Activated CD4-positive, alpha-beta memory T cell treated with anti-CD3 and anti-CD28 coated beads for 36 hours (primary cell): ENCODE data around the gene POLD2. TPM values are rescaled to one million over a fixed set of nuclear protein-coding genes. Genes with fewer than 3 reads are reported as not detected.
A peak's percentile ranks its signal among the peaks of the same experiment; 100 is the strongest.

Experiments used
- CTCF ChIA-PET: fragments of 350-600 bp; sonication (Branson Sonifier 250); formaldehyde crosslinking; loops from one replicate; lab custom pipeline; 2021; ENCODE audit warnings: antibody characterized with exemption, inconsistent platforms; lab: Charles Lee
- POLR2A ChIA-PET: fragments of 350-600 bp; sonication (Branson Sonifier 250); formaldehyde crosslinking; loops from one replicate; lab custom pipeline; 2021; ENCODE audit warnings: antibody characterized with exemption; lab: Charles Lee
- DNase-seq: peaks from one replicate; pipeline ENCODE4 v3.0.0-alpha.2; 2020
- H3K27ac Mint-ChIP-seq: one replicate; pipeline ENCODE4 v1.8.0; 2021; ENCODE audit warnings: mixed read lengths
- H3K27me3 Mint-ChIP-seq: one replicate; pipeline ENCODE4 v1.8.0; 2021; ENCODE audit warnings: mixed read lengths
- H3K36me3 Mint-ChIP-seq: one replicate; pipeline ENCODE4 v1.8.0; 2021; ENCODE audit warnings: mixed read lengths
- H3K4me1 Mint-ChIP-seq: one replicate; pipeline ENCODE4 v1.8.0; 2021; ENCODE audit warnings: low read depth, mixed read lengths
- H3K4me3 Mint-ChIP-seq: one replicate; pipeline ENCODE4 v1.8.0; 2021; ENCODE audit warnings: mild to moderate bottlenecking, mixed read lengths
- H3K9me3 Mint-ChIP-seq: one replicate; pipeline ENCODE4 v1.8.0; 2021; ENCODE audit warnings: mixed read lengths
- intact Hi-C: fragments of 100-400 bp; cut with micrococcal nuclease; formaldehyde crosslinking; loops from one replicate; pipeline ENCODE4 v1.15.1; 2023
- total RNA-seq, 2 experiments: library from RNA; stranded (reverse); gene quantifications; one replicate each; pipeline ENCODE4 v1.2.3, GENCODE V29; 2021

Gene POLD2
- total RNA-seq, 2 experiments from 2014 or later, result 189 to 212 TPM

- H3K27me3 Mint-ChIP-seq, result peaks cover 5% of the 10 kb centered on the region
- ChIA-PET POLR2A (interaction anchor here (0.9 kb wide), 1 partner anchor 53 kb away, joined by 4 read pairs; no protein-coding TSS in a partner anchor), CTCF (interaction anchor here (0.6 to 1.1 kb wide), 2 partner anchors 28 to 78 kb away, joined by 3 to 4 read pairs; no protein-coding TSS in a partner anchor)
- peaks cover 13% of the 10 kb centered on the region for H3K4me1 Mint-ChIP-seq
- intact Hi-C loops, result no loop called here
- no peaks in the 10 kb centered on the region for H3K36me3 Mint-ChIP-seq
- no peak overlapping the region for H3K4me3 Mint-ChIP-seq
- no peak for DNase-seq
- no peaks in the 10 kb centered on the region for H3K9me3 Mint-ChIP-seq
- H3K27ac Mint-ChIP-seq, result no peak overlapping the region
These were observed 25.0 kb downstream of the POLD2 start for GRCh38 chr7:44098092-44099068.

- H3K9me3 Mint-ChIP-seq, result no peaks in the 10 kb centered on the region
- intact Hi-C loops, result loop anchor here (1.0 kb wide), 1 partner anchor 15 kb away; the partner anchor contains the start of gene POLM
- peaks cover 12% of the 10 kb centered on the region for H3K4me1 Mint-ChIP-seq
- peak; percentile 54 for DNase-seq
- H3K27me3 Mint-ChIP-seq, result peaks cover 2% of the 10 kb centered on the region
- H3K27ac Mint-ChIP-seq, result no peak overlapping the region
- no peaks in the 10 kb centered on the region for H3K36me3 Mint-ChIP-seq
- ChIA-PET POLR2A (interaction anchor here (0.9 to 1.0 kb wide), 2 partner anchors 13 to 52 kb away, joined by 3 to 4 read pairs; no protein-coding TSS in a partner anchor), CTCF (no interaction called here)
- no peak overlapping the region for H3K4me3 Mint-ChIP-seq
These were observed 26.1 kb downstream of the POLD2 start for GRCh38 chr7:44097064-44097932.

DNA sequence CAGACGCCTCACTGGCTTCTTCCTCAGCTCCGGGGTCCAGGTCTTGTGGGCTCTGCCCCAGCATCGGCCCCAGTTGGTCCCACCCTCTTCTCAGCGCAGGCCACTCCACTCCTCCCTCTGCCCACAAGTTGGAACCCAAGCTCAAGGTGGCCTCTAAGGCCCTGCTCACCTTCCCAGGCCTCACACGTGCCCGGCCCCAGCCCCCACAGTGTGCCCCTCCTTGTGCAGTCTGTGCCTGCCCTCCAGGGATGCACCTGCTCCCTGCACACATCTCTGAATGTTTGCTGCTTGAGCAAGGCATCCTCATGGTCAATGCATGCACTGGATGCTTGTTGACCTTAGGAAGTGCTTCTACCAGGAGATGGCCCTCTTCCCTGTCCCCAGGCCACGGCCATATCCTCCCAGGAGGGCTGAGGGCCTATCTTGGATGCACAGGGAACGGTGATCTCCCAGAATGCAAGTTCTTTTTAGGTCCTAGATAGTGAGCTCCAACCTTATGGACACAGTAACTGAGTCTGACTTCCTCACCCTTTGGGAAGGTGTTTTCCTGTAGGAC, 26.9 kb downstream of the POLD2 start:
- peak overlapping the region; percentile 12 for H3K27ac Mint-ChIP-seq
- no peaks in the 10 kb centered on the region for H3K27me3 Mint-ChIP-seq
- no peak overlapping the region for H3K4me3 Mint-ChIP-seq
- no peak for DNase-seq
- intact Hi-C loops, result no loop called here
- peaks cover 12% of the 10 kb centered on the region for H3K4me1 Mint-ChIP-seq
- H3K9me3 Mint-ChIP-seq, result no peaks in the 10 kb centered on the region
- H3K36me3 Mint-ChIP-seq, result no peaks in the 10 kb centered on the region
- ChIA-PET CTCF (no interaction called here), POLR2A (interaction anchor here (1.0 kb wide), 1 partner anchor 14 kb away, joined by 3 read pairs; no protein-coding TSS in a partner anchor)

- no peaks in the 10 kb centered on the region for H3K27me3 Mint-ChIP-seq
- POLR2A ChIA-PET, result no interaction called here
These were observed 27.6 kb downstream of the POLD2 start for GRCh38 chr7:44095781-44096180.

GRCh38 chr7:44094883-44095592, 28.3 kb downstream of the POLD2 start:
- intact Hi-C loops, result no loop called here
- H3K36me3 Mint-ChIP-seq, result no peaks in the 10 kb centered on the region
- H3K27ac Mint-ChIP-seq, result no peak overlapping the region
- peaks cover 12% of the 10 kb centered on the region for H3K4me1 Mint-ChIP-seq
- no peak overlapping the region for H3K4me3 Mint-ChIP-seq
- H3K9me3 Mint-ChIP-seq, result no peaks in the 10 kb centered on the region
- no peaks in the 10 kb centered on the region for H3K27me3 Mint-ChIP-seq
- no peak for DNase-seq
- ChIA-PET CTCF (no interaction called here), POLR2A (no interaction called here)

More at GRCh38 chr7:44095781-44096180, 27.6 kb downstream of the POLD2 start:
- no peak for DNase-seq
- CTCF ChIA-PET, result no interaction called here
- intact Hi-C loops, result no loop called here
- no peaks in the 10 kb centered on the region for H3K36me3 Mint-ChIP-seq
- H3K9me3 Mint-ChIP-seq, result no peaks in the 10 kb centered on the region
- H3K4me3 Mint-ChIP-seq, result no peak overlapping the region
- no peak overlapping the region for H3K27ac Mint-ChIP-seq
- H3K4me1 Mint-ChIP-seq, result peaks cover 12% of the 10 kb centered on the region

- CTCF ChIA-PET, result no interaction called here
- H3K4me3 Mint-ChIP-seq, result no peak overlapping the region
These were observed 29.0 kb downstream of the POLD2 start for GRCh38 chr7:44094365-44094764.

GRCh38 chr7:44093102-44093641, 30.2 kb downstream of the POLD2 start:
- DNase-seq, result no peak
- Mint-ChIP-seq H3K27ac (no peak overlapping the region), H3K4me3 (no peak overlapping the region), H3K9me3 (no peaks in the 10 kb centered on the region), H3K36me3 (no peaks in the 10 kb centered on the region), H3K27me3 (no peaks in the 10 kb centered on the region), H3K4me1 (peaks cover 12% of the 10 kb centered on the region)
- intact Hi-C loops, result no loop called here
- POLR2A ChIA-PET, result no interaction called here
- CTCF ChIA-PET, result no interaction called here

More at GRCh38 chr7:44094365-44094764, 29.0 kb downstream of the POLD2 start:
- intact Hi-C loops, result no loop called here
- H3K27me3 Mint-ChIP-seq, result no peaks in the 10 kb centered on the region
- no peaks in the 10 kb centered on the region for H3K36me3 Mint-ChIP-seq
- POLR2A ChIA-PET, result no interaction called here
- peaks cover 12% of the 10 kb centered on the region for H3K4me1 Mint-ChIP-seq
- DNase-seq, result no peak
- no peak overlapping the region for H3K27ac Mint-ChIP-seq
- no peaks in the 10 kb centered on the region for H3K9me3 Mint-ChIP-seq

- Mint-ChIP-seq H3K27me3 (no peaks in the 10 kb centered on the region), H3K27ac (no peak overlapping the region), H3K36me3 (no peaks in the 10 kb centered on the region), H3K4me3 (no peak overlapping the region), H3K4me1 (peaks cover 2% of the 10 kb centered on the region), H3K9me3 (no peaks in the 10 kb centered on the region)
- POLR2A ChIA-PET, result no interaction called here
- no peak for DNase-seq
- CTCF ChIA-PET, result interaction anchor here (0.8 to 1.0 kb wide), 2 partner anchors 153 to 446 kb away, joined by 3 read pairs; no protein-coding TSS in a partner anchor
- intact Hi-C loops, result no loop called here
These were observed 35.2 kb downstream of the POLD2 start for GRCh38 chr7:44087911-44088838.

DNA sequence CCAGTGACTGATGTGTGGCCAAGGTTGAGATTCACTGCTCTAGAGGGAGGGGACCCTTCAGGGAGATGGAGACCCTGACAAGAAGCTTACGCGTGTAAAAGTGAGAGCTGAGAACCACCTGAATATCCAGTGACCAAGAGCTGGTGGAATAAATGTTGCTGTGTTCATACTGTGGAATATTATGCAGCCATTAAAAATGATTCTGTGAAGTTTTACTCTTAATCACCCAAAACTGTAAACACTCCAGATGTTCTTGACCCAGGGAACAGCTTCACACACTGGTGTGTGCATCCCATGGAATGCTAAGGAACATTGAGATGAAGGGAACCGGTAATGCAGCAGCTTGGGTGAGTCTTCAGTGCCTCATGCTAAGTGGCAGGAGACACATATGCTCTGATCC, 36.7 kb downstream of the POLD2 start:
- Mint-ChIP-seq H3K36me3 (no peaks in the 10 kb centered on the region), H3K4me1 (peaks cover 6% of the 10 kb centered on the region), H3K4me3 (no peak overlapping the region), H3K27me3 (no peaks in the 10 kb centered on the region), H3K27ac (no peak overlapping the region), H3K9me3 (no peaks in the 10 kb centered on the region)
- ChIA-PET CTCF (interaction anchor here (1.0 kb wide), 1 partner anchor 12 kb away, joined by 3 read pairs; no protein-coding TSS in a partner anchor), POLR2A (interaction anchor here (0.5 kb wide), 1 partner anchor 157 kb away, joined by 3 read pairs; no protein-coding TSS in a partner anchor)
- no peak for DNase-seq
- intact Hi-C loops, result no loop called here

- Mint-ChIP-seq H3K36me3 (peaks cover 6% of the 10 kb centered on the region), H3K9me3 (no peaks in the 10 kb centered on the region), H3K27me3 (no peaks in the 10 kb centered on the region), H3K27ac (no peak overlapping the region), H3K4me1 (peaks cover 16% of the 10 kb centered on the region), H3K4me3 (no peak overlapping the region)
- ChIA-PET POLR2A (no interaction called here), CTCF (interaction anchor here (0.8 to 1.0 kb wide), 2 partner anchors 37 to 156 kb away, joined by 3 read pairs; partner anchors contain the start of gene POLD2)
- intact Hi-C loops, result no loop called here
- DNase-seq, result no peak
These were observed 37.8 kb downstream of the POLD2 start for GRCh38 chr7:44085546-44085945.
